Trophoblast cell (in vitro differentiated cells and primary cell): Measurements from ENCODE around the gene AIFM3.
A peak's percentile ranks its signal among the peaks of the same experiment; 100 is the strongest.

ENCODE experiments used
- DNase-seq, 2 donors: peaks; one replicate each; pipeline ENCODE4 v3.0.0-alpha.2; 2016
- H2AFZ ChIP-seq: 2 replicates; pipeline ENCODE4 v1.6.1; 2013; ENCODE audit warnings: low read length, moderate library complexity, mild to moderate bottlenecking; ENCODE audit not compliant: insufficient read depth, poor library complexity
- H2AK5ac ChIP-seq: 2 replicates; pipeline ENCODE4 v1.6.1; 2013; ENCODE audit warnings: mild to moderate bottlenecking, low read length
- H2BK120ac ChIP-seq: 2 replicates; pipeline ENCODE4 v1.6.1; 2013; ENCODE audit warnings: low read length, mild to moderate bottlenecking, moderate library complexity; ENCODE audit not compliant: insufficient read depth, poor library complexity
- H2BK12ac ChIP-seq: 2 replicates; pipeline ENCODE4 v1.6.1; 2013; ENCODE audit warnings: mild to moderate bottlenecking, low read length, moderate library complexity
- H2BK5ac ChIP-seq: 2 replicates; pipeline ENCODE4 v1.6.1; 2013; ENCODE audit warnings: low read length, low read depth, moderate library complexity, mild to moderate bottlenecking; ENCODE audit not compliant: poor library complexity
- H3K14ac ChIP-seq: 2 replicates; pipeline ENCODE4 v1.6.1; 2013; ENCODE audit warnings: mild to moderate bottlenecking, low read length
- H3K18ac ChIP-seq: 2 replicates; pipeline ENCODE4 v1.6.1; 2013; ENCODE audit warnings: mild to moderate bottlenecking, low read length
- H3K23ac ChIP-seq: 2 replicates; pipeline ENCODE4 v1.6.1; 2013; ENCODE audit warnings: low read length
- H3K27ac ChIP-seq: 2 replicates; pipeline ENCODE4 v1.5.1; 2013; ENCODE audit warnings: low read depth, mild to moderate bottlenecking, inconsistent platforms, low read length, moderate library complexity
- H3K27me3 ChIP-seq: 2 replicates; pipeline ENCODE4 v1.6.1; 2013; ENCODE audit warnings: inconsistent platforms, mild to moderate bottlenecking, low read length, moderate library complexity; ENCODE audit not compliant: insufficient read depth
- H3K36me3 ChIP-seq, 2 experiments: 1 replicate in 1 of 2; 2 replicates in 1 of 2; pipeline ENCODE4 v1.6.1; 2013; ENCODE audit warnings: low read length in 2 of 2, mild to moderate bottlenecking in 2 of 2, moderate library complexity in 1 of 2; ENCODE audit not compliant: insufficient read depth in 2 of 2, control insufficient read depth in 1 of 2
- H3K4ac ChIP-seq: 2 replicates; pipeline ENCODE4 v1.6.1; 2013; ENCODE audit warnings: low read depth, mild to moderate bottlenecking, low read length, moderate library complexity
- H3K4me1 ChIP-seq, 2 experiments: 1 replicate in 1 of 2; 2 replicates in 1 of 2; pipeline ENCODE4 v1.6.1; 2013; ENCODE audit warnings: low read length in 2 of 2, mild to moderate bottlenecking in 2 of 2, moderate library complexity in 1 of 2; ENCODE audit not compliant: insufficient read depth in 2 of 2, control insufficient read depth in 1 of 2
- H3K4me2 ChIP-seq: 2 replicates; pipeline ENCODE4 v1.6.1; 2013; ENCODE audit warnings: inconsistent platforms, mild to moderate bottlenecking, low read length, moderate library complexity
- H3K4me3 ChIP-seq: 2 replicates; pipeline ENCODE4 v1.5.1; 2013; ENCODE audit warnings: mild to moderate bottlenecking, low read depth, low read length, inconsistent platforms
- H3K79me1 ChIP-seq: one replicate; pipeline ENCODE4 v1.6.1; 2013; ENCODE audit warnings: low read length
- H3K79me2 ChIP-seq: 2 replicates; pipeline ENCODE4 v1.6.1; 2013; ENCODE audit warnings: low read length, mild to moderate bottlenecking; ENCODE audit not compliant: control insufficient read depth, insufficient read depth, poor library complexity
- H3K9ac ChIP-seq: 2 replicates; pipeline ENCODE4 v1.6.1; 2013; ENCODE audit warnings: mild to moderate bottlenecking, low read length
- H3K9me3 ChIP-seq: 2 replicates; pipeline ENCODE4 v1.6.1; 2013; ENCODE audit warnings: low read depth, mild to moderate bottlenecking, control low read depth, inconsistent platforms, low read length; ENCODE audit not compliant: insufficient read depth
- H4K12ac ChIP-seq: 2 replicates; pipeline ENCODE4 v1.6.1; 2013; ENCODE audit warnings: low read depth, mild to moderate bottlenecking, low read length, moderate library complexity
- H4K8ac ChIP-seq: 2 replicates; pipeline ENCODE4 v1.6.1; 2013; ENCODE audit warnings: low read depth, mild to moderate bottlenecking, low read length, moderate library complexity
- H4K91ac ChIP-seq: one replicate; pipeline ENCODE4 v1.6.1; 2013; ENCODE audit warnings: low read depth, mild to moderate bottlenecking, low read length, moderate library complexity
- WGBS: extraction: QIAGEN DNeasy Blood & Tissue Kit; methylation state at CpG from one replicate; pipeline ENCODE4 v1.1.7; 2013; ENCODE audit warnings: missing lambda C conversion rate; ENCODE audit not compliant: insufficient read length, insufficient coverage; ENCODE audit errors: extremely low coverage; 5-methylcytosine and 5-hydroxymethylcytosine counted together

AIFM3 gene

GRCh38 chr22:20953668-20954500, 13.2 kb upstream of the AIFM3 start:
- WGBS: no CpG with 5 or more reads among the region's 8 CpGs
- Histone ChIP-seq H3K14ac (no peak overlapping the region), H3K27me3 (no peaks in the 10 kb centered on the region), H2BK12ac (no peak overlapping the region), H2BK5ac (peak overlapping the region; percentile 23), H3K27ac (no peak overlapping the region), H3K4ac (peak overlapping the region; percentile 25), H3K79me1 (peaks cover 12% of the 10 kb centered on the region), H3K79me2 (peaks cover 4% of the 10 kb centered on the region), H4K8ac (no peak overlapping the region), H3K18ac (no peak overlapping the region), H3K4me1 (peaks cover 23 to 43% of the 10 kb centered on the region in 2 experiments), H3K9me3 (no peaks in the 10 kb centered on the region), H3K4me3 (no peak overlapping the region), H2AK5ac (no peak overlapping the region), H2BK120ac (peak overlapping the region; percentile 24), H4K91ac (peak overlapping the region; percentile 57), H2AFZ (no peak overlapping the region), H3K36me3 (peaks cover 15 to 26% of the 10 kb centered on the region in 2 experiments), H3K9ac (no peak overlapping the region), H4K12ac (no peak overlapping the region), H3K23ac (no peak overlapping the region), H3K4me2 (no peak overlapping the region)
- peak; percentile 89 to 95 for DNase-seq

DNA sequence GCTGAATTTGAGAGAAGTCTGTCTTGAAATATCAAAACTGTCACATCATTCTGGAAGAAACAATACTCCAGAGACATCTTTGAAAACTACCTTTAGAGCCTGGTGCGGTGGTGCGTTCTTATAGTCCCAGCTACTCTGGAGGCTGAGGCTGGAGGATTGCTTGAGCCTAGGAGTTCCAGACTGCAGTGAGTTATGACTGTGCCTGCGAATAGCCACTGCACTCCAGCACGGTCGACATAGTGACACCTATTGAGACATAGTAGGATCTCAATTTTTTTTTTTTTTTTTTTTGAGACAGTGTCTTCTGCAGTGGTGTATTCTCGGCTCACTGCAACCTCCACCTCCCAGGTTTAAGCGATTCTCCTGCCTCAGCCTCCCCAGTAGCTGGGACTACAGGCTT, 11.5 kb upstream of the AIFM3 start:
- Histone ChIP-seq H3K9me3 (no peaks in the 10 kb centered on the region), H3K36me3 (peaks cover 12 to 19% of the 10 kb centered on the region in 2 experiments), H3K27ac (no peak overlapping the region), H2AFZ (no peak overlapping the region), H3K14ac (no peak overlapping the region), H3K4me2 (no peak overlapping the region), H2BK120ac (no peak overlapping the region), H3K9ac (no peak overlapping the region), H2BK12ac (no peak overlapping the region), H3K18ac (no peak overlapping the region), H4K91ac (no peak overlapping the region), H3K79me1 (peaks cover 10% of the 10 kb centered on the region), H3K4me1 (peaks cover 17 to 34% of the 10 kb centered on the region in 2 experiments), H3K4me3 (no peak overlapping the region), H3K79me2 (peaks cover 4% of the 10 kb centered on the region), H2AK5ac (no peak overlapping the region), H3K27me3 (no peaks in the 10 kb centered on the region), H3K23ac (no peak overlapping the region), H2BK5ac (no peak overlapping the region), H3K4ac (no peak overlapping the region), H4K8ac (no peak overlapping the region), H4K12ac (no peak overlapping the region)
- WGBS: no CpG with 5 or more reads among the region's 7 CpGs
- peak; percentile 26 to 52 for DNase-seq

- Histone ChIP-seq H3K14ac (peak overlapping the region; percentile 84), H3K4me2 (peak overlapping the region; percentile 77), H3K79me1 (peaks cover 10% of the 10 kb centered on the region), H3K18ac (peak overlapping the region; percentile 8), H3K4ac (no peak overlapping the region), H2BK120ac (peak overlapping the region; percentile 2), H2AFZ (peak overlapping the region; percentile 75), H3K9me3 (no peaks in the 10 kb centered on the region), H3K4me3 (peak overlapping the region; percentile 35), H3K79me2 (peaks cover 4% of the 10 kb centered on the region), H2BK12ac (no peak overlapping the region), H4K12ac (peak overlapping the region; percentile 89), H4K8ac (peak overlapping the region; percentile 77), H3K4me1 (peaks cover 13 to 29% of the 10 kb centered on the region in 2 experiments), H3K27me3 (no peaks in the 10 kb centered on the region), H3K23ac (no peak overlapping the region), H4K91ac (peak overlapping the region; percentile 3), H3K9ac (peak overlapping the region; percentile 4), H2BK5ac (peak overlapping the region; percentile 11), H3K36me3 (peaks cover 10 to 16% of the 10 kb centered on the region in 2 experiments), H2AK5ac (no peak overlapping the region), H3K27ac (no peak overlapping the region)
- no CpG with 5 or more reads among the region's 27 CpGs for WGBS
- peak; percentile 74 to 84 for DNase-seq
These were observed 10.6 kb upstream of the AIFM3 start for GRCh38 chr22:20956258-20957101.

DNA sequence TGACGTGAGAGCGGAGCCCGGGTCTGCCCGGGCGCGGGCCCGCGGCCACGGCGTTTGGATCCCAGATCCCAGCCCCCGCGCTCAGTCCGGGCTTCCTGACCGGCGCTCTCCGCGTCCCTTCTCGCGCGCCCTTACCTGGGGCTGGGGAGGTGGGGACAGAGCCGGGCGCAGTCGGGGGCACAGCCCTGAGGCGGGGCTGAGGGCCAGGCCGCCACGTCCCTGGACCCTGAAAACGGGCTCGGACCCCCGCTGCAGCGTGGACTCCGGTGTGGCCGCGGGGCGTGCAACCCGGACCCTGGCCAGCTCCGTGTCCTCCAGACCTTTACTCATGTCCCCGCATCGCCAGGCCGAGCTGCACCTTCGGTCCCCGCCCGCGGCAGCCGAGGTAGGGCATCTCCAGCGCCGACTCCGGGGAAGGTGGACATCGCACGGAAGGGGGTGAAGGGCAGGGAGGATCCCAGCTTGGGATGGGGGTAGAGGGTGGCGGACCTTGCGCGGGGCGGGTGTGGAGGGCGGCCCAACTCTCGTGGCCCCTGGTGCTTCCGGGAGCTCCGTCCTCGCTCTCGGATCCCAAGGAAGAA, 9.9 kb upstream of the AIFM3 start:
- Histone ChIP-seq H2BK5ac (peak overlapping the region; percentile 11), H2BK120ac (peak overlapping the region; percentile 2), H3K18ac (peak overlapping the region; percentile 78), H4K12ac (peak overlapping the region; percentile 89), H3K23ac (no peak overlapping the region), H3K14ac (peak overlapping the region; percentile 84), H3K4me2 (peak overlapping the region; percentile 77), H3K4me3 (peak overlapping the region; percentile 70), H4K8ac (peak overlapping the region; percentile 77), H3K79me1 (peaks cover 10% of the 10 kb centered on the region), H3K4ac (peak overlapping the region; percentile 72), H3K27me3 (no peaks in the 10 kb centered on the region), H3K79me2 (peaks cover 4% of the 10 kb centered on the region), H3K36me3 (peaks cover 7 to 12% of the 10 kb centered on the region in 2 experiments), H3K9ac (peak overlapping the region; percentile 47), H3K9me3 (no peaks in the 10 kb centered on the region), H2AFZ (peak overlapping the region; percentile 75), H4K91ac (peak overlapping the region; percentile 48), H2BK12ac (no peak overlapping the region), H3K27ac (no peak overlapping the region), H3K4me1 (peaks cover 10 to 23% of the 10 kb centered on the region in 2 experiments), H2AK5ac (peak overlapping the region; percentile 73)
- WGBS: no CpG with 5 or more reads among the region's 59 CpGs
- peak; percentile 58 to 63 for DNase-seq
